DOHH2 (cell line): ENCODE results near the gene DAPP1.

ENCODE experiments used
- H3F3A ChIP-seq: fragments of 200-600 bp; sonication (generic), shearing (Covaris generic); 2 replicates; pipeline ENCODE4 v1.6.0; 2016; ENCODE audit warnings: antibody characterized with exemption, mild to moderate bottlenecking; ENCODE audit not compliant: control insufficient read depth, insufficient read depth
- H3K27ac ChIP-seq: fragments of 200-600 bp; sonication (generic); 2 replicates; pipeline ENCODE4 v1.5.1; 2014; ENCODE audit warnings: low read depth, mild to moderate bottlenecking, low read length, moderate library complexity
- H3K27me3 ChIP-seq: fragments of 200-600 bp; sonication (generic); 2 replicates; pipeline ENCODE4 v1.6.1; 2014; ENCODE audit warnings: mild to moderate bottlenecking, low read length, mixed read lengths; ENCODE audit not compliant: control insufficient read depth
- H3K36me3 ChIP-seq: fragments of 200-600 bp; sonication (generic); 2 replicates; pipeline ENCODE4 v1.6.1; 2014; ENCODE audit warnings: mild to moderate bottlenecking, low read length, moderate library complexity, mixed read lengths; ENCODE audit not compliant: control insufficient read depth
- H3K4me1 ChIP-seq: fragments of 200-600 bp; sonication (generic); 2 replicates; pipeline ENCODE4 v1.6.1; 2014; ENCODE audit warnings: mild to moderate bottlenecking, low read length, mixed read lengths; ENCODE audit not compliant: control insufficient read depth
- H3K4me2 ChIP-seq: fragments of 200-600 bp; sonication (generic); 2 replicates; pipeline ENCODE4 v1.6.0; 2014; ENCODE audit warnings: mild to moderate bottlenecking, low read length, moderate library complexity
- H3K4me3 ChIP-seq: fragments of 200-600 bp; sonication (generic); 2 replicates; pipeline ENCODE4 v1.5.1; 2014; ENCODE audit warnings: mild to moderate bottlenecking, low read length, mixed read lengths
- H3K79me2 ChIP-seq: fragments of 200-600 bp; sonication (generic); 2 replicates; pipeline ENCODE4 v1.6.1; 2014; ENCODE audit warnings: mild to moderate bottlenecking, low read length, mixed read lengths; ENCODE audit not compliant: control insufficient read depth
- H3K9me2 ChIP-seq: fragments of 200-600 bp; sonication (generic); replicated peaks from 2 replicates; pipeline ENCODE4 v1.6.1; 2014; ENCODE audit warnings: mild to moderate bottlenecking, low read length, mixed read lengths; ENCODE audit not compliant: control insufficient read depth
- H3K9me3 ChIP-seq: fragments of 200-600 bp; sonication (generic); 2 replicates; pipeline ENCODE4 v1.6.1; 2014; ENCODE audit warnings: antibody characterized with exemption, low read length, mixed read lengths; ENCODE audit not compliant: control insufficient read depth, insufficient read depth
- H4K20me1 ChIP-seq: fragments of 200-600 bp; sonication (generic); 2 replicates; pipeline ENCODE4 v1.6.0; 2014; ENCODE audit warnings: low read depth, mild to moderate bottlenecking, antibody characterized with exemption, low read length, moderate library complexity; ENCODE audit not compliant: control insufficient read depth, insufficient read depth
- CTCF ChIP-seq: fragments of 200-600 bp; sonication (generic); IDR thresholded peaks from one replicate; pipeline ENCODE4 v1.5.1; 2014; ENCODE audit warnings: antibody characterized with exemption, mild to moderate bottlenecking, low read depth, low read length; ENCODE audit not compliant: poor library complexity, severe bottlenecking
- EZH2phosphoT487 ChIP-seq: fragments of 200-600 bp; sonication (generic); IDR thresholded peaks from 2 replicates; pipeline ENCODE4 v1.6.1; 2017; ENCODE audit warnings: borderline replicate concordance, mild to moderate bottlenecking, antibody characterized with exemption, low read length, moderate library complexity, mixed read lengths

DAPP1 gene

GRCh38 chr4:99893839-99894160 is 77.2 kb downstream of the DAPP1 start:
- Histone ChIP-seq H3K4me3 (peak overlapping the region; percentile 94), H3K4me1 (peaks cover 15% of the 10 kb centered on the region), H3K9me3 (no peaks in the 10 kb centered on the region), H3K36me3 (0 out of 2 replicates have a peak, but pooled peaks cover 2% of the 10 kb centered on the region), H3K9me2 (no peaks in the 10 kb centered on the region), H3K27ac (0 out of 2 replicates have a peak overlapping the region, but pooled peaks have one; percentile 13), H3F3A (peaks cover 18% of the 10 kb centered on the region), H4K20me1 (no peaks in the 10 kb centered on the region), H3K4me2 (peak overlapping the region; percentile 79), H3K79me2 (peaks cover 26% of the 10 kb centered on the region), H3K27me3 (no peaks in the 10 kb centered on the region)
- TF ChIP-seq EZH2phosphoT487 (no peak), CTCF (no peak)

- Histone ChIP-seq H3K9me3 (no peaks in the 10 kb centered on the region), H4K20me1 (no peaks in the 10 kb centered on the region), H3K36me3 (0 out of 2 replicates have a peak, but pooled peaks cover 4% of the 10 kb centered on the region), H3K9me2 (no peaks in the 10 kb centered on the region), H3K79me2 (peaks cover 26% of the 10 kb centered on the region), H3K4me1 (peaks cover 15% of the 10 kb centered on the region), H3F3A (peaks cover 18% of the 10 kb centered on the region), H3K27ac (peak within 1 kb of the TSS; percentile 25; the same call in 1 of the 2 replicates), H3K27me3 (no peaks in the 10 kb centered on the region), H3K4me2 (peak within 1 kb of the TSS; percentile 89), H3K4me3 (peak within 1 kb of the TSS; percentile 94)
- TF ChIP-seq CTCF (no peak), EZH2phosphoT487 (no peak)
Measured at GRCh38 chr4:99894161-99894997, 77.8 kb downstream of the DAPP1 start, which contains the start of gene LAMTOR3. Gene LAMTOR3, minus strand, starts transcription at chr4:99894427. Its CDS starts 464 bp downstream, at chr4:99893963.

GRCh38 chr4:99894998-99895397 is 78.4 kb downstream of the DAPP1 start:
- Histone ChIP-seq H3K27me3 (no peaks in the 10 kb centered on the region), H4K20me1 (no peaks in the 10 kb centered on the region), H3K27ac (peak overlapping the region; percentile 25; the same call in 1 of the 2 replicates), H3F3A (peaks cover 18% of the 10 kb centered on the region), H3K9me3 (no peaks in the 10 kb centered on the region), H3K36me3 (peaks cover 9% of the 10 kb centered on the region), H3K4me1 (peaks cover 15% of the 10 kb centered on the region), H3K79me2 (peaks cover 26% of the 10 kb centered on the region), H3K4me2 (peak overlapping the region; percentile 89), H3K4me3 (peak overlapping the region; percentile 74), H3K9me2 (no peaks in the 10 kb centered on the region)
- TF ChIP-seq CTCF: no peak
